DMS79 (cell line): ENCODE results near the gene ZSCAN4.

Source experiments
- DNase-seq: peaks from one replicate; lab custom pipeline; 2025; lab: John Stamatoyannopoulos, UW

ZSCAN4 gene, protein sequence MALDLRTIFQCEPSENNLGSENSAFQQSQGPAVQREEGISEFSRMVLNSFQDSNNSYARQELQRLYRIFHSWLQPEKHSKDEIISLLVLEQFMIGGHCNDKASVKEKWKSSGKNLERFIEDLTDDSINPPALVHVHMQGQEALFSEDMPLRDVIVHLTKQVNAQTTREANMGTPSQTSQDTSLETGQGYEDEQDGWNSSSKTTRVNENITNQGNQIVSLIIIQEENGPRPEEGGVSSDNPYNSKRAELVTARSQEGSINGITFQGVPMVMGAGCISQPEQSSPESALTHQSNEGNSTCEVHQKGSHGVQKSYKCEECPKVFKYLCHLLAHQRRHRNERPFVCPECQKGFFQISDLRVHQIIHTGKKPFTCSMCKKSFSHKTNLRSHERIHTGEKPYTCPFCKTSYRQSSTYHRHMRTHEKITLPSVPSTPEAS

GRCh38 chr19:57668635-57669034 lies at the start of gene ZSCAN4:
Gene ZSCAN4 (plus strand): TSS chr19:57668935. CDS start chr19:57676146, 7,211 bp downstream.
- DNase-seq = no peak

DNA sequence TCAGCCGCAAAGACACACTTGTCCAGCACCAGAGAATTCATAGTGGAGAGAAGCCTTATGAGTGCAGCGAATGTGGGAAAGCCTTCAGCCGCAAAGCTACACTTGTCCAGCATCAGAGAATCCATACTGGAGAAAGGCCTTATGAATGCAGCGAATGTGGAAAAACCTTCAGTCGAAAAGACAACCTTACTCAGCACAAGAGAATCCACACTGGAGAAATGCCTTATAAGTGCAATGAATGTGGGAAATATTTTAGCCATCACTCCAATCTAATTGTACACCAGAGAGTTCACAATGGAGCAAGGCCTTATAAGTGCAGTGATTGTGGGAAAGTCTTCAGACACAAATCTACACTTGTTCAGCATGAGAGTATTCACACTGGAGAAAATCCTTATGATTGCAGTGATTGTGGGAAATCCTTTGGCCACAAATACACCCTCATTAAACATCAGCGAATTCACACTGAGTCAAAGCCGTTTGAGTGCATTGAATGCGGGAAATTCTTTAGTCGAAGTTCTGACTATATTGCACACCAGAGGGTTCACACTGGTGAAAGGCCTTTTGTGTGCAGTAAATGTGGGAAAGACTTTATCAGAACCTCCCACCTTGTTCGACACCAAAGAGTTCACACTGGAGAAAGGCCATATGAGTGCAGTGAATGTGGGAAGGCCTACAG lies 47.9 kb upstream of the ZSCAN4 start:
- DNase-seq = no peak

GRCh38 chr19:57623091-57623490 lies 45.6 kb upstream of the ZSCAN4 start:
- no peak for DNase-seq

GRCh38 chr19:57632987-57633831 lies 35.5 kb upstream of the ZSCAN4 start, which contains the start of gene ZNF211:
Gene ZNF211 (plus strand): TSS chr19:57633168. CDS start chr19:57633347, 179 bp downstream.
- peak; percentile 76 for DNase-seq

DNA sequence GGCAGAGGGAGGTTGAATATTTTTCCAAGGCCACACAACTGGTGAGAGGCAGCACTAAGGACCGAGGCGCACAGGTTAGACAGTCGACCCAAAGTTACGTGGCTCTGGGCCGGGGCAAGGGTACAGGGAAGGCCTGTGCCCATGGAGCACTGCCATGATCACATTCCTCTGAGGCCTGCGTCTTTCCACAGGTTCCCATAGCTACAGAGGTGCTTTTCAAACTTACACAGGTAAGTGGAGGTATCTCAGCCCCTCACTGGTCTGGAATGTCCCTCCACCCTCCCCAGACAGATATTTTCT lies 35.0 kb upstream of the ZSCAN4 start:
- DNase-seq = no peak

DNA sequence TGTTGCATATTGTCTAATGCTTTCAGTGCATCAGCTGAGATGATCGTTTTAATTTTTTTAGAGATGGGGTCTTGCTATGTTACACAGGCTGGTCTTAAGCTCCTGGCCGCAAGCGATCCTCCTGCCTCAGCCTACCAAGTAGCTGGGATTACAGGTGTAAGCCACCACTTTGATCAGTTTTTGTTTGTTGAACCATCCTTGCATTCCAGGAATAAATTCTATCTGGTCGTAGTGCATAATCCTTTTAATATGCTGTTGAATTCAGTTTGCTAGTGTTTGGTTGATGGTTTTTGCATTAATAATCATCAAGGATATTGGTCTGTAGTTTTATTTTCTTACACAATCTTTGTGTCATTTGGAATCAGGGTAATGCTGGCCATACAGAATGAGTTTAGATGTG lies 31.4 kb upstream of the ZSCAN4 start:
- DNase-seq = no peak

DNA sequence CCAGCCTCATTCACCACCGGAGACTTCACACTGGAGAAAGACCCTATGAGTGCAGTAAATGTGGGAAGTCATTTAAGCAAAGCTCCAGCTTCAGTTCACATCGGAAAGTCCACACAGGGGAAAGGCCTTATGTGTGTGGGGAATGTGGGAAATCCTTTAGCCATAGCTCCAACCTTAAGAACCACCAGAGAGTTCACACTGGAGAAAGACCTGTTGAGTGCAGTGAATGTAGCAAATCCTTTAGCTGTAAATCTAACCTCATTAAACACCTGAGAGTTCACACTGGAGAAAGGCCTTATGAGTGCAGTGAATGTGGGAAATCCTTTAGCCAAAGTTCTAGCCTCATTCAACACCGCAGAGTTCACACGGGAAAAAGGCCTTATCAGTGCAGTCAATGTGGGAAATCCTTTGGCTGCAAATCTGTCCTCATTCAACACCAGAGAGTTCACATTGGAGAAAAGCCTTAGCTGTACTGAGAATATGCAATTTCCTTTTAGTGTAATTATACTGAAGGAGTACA lies 27.0 kb upstream of the ZSCAN4 start:
- DNase-seq = no peak

GRCh38 chr19:57642396-57643046 lies 26.2 kb upstream of the ZSCAN4 start:
- DNase-seq = peak; percentile 27

DNA sequence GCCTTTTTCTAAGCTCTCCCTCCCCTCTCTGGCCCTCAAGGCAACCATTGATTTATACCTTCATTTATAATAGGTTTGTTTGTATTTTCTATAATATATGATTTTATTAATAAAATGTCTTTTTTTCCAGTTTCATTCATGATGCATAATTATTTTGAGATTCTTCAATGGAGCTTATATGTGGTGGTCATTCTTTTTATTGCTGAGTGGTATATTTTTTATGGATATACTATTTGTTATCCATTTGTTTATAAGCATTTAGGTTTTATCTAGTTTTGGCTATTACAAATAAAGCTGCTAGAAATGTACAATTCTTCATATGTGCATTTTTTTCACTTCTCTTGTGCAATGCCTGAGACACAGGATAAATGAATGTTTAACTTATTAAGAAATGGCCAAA lies 25.0 kb upstream of the ZSCAN4 start:
- no peak for DNase-seq

- peak; percentile 21 for DNase-seq
Observed at GRCh38 chr19:57648331-57649003, 20.3 kb upstream of the ZSCAN4 start.

DNA sequence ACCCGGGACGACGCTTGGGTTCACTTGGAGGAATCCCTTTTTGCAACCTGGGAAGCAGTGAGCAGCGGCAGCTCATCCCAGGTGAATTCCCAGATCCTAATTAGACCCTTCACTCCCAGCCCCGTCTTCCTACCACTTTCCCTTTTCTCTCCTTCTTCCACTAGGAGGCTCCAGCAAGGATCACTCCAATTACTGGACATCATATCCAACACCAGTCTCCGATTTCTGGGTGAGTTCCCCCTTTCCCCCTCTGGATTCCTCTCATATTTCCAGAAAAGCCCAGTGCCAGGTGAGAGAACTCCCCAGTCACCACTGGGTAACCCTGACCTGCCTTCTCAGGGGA lies 17.1 kb upstream of the ZSCAN4 start:
- no peak for DNase-seq

- DNase-seq = no peak
Observed at GRCh38 chr19:57653689-57654088, 15.0 kb upstream of the ZSCAN4 start.

GRCh38 chr19:57655443-57655842 lies 13.3 kb upstream of the ZSCAN4 start:
- no peak for DNase-seq

- DNase-seq = no peak
Observed at GRCh38 chr19:57656346-57656745, 12.4 kb upstream of the ZSCAN4 start.

GRCh38 chr19:57664269-57665127 lies 4.2 kb upstream of the ZSCAN4 start:
- DNase-seq = peak; percentile 13

DNA sequence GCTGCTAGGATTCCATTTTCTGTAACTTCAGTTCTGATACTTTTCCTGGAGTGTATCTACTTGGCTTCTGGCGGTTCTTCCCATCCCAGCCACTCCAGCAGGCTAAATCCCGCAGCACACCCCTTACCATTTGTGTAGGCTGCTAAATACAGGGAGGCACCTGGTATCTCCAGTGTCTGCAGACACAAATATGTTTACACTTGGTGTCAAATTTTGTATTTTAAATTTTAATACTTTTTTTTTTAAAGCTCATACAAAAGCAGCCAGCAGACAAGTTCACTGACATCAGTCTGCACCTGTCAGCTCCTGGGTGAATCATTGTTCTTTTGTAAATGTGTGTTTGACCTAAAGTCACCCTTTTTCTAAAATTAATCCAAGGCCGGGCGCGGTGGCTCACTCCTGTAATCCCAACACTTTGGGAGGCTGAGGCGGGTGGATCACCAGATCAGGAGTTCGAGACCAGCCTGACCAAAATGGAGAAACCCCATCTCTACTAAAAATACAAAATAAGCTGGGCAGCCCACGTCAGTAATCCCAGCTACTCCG lies 3.4 kb upstream of the ZSCAN4 start:
- no peak for DNase-seq

DNA sequence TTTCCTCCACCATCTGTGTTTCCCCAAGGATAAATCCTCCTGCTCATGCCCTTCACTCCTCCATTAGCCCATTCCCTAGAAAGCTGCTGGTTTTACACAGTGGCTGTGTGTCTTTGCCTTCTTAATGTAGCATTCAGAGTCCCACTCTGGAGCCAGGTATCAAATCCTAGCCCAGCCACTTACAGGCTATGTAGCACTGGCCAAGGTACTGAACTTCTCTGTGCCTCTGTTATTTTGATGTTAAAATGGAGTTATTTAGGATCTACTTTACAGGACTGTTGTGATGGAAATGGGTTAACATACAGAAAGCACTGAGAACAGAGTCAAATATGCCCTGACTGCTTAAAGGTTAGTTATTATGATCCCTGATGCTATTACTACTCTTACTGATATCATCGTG lies 1.5 kb upstream of the ZSCAN4 start:
- no peak for DNase-seq

GRCh38 chr19:57671124-57671895 lies 2.6 kb downstream of the ZSCAN4 start:
- DNase-seq = no peak

GRCh38 chr19:57672466-57672865 lies 3.7 kb downstream of the ZSCAN4 start:
- DNase-seq = no peak
